Measurements from ENCODE around the gene CARD10. TPM values are rescaled to one million over a fixed set of nuclear protein-coding genes. Genes with fewer than 3 reads are reported as not detected.

CARD10 gene
- total RNA-seq, 1 donor from 2014 or later, result 64.0 TPM

DNA sequence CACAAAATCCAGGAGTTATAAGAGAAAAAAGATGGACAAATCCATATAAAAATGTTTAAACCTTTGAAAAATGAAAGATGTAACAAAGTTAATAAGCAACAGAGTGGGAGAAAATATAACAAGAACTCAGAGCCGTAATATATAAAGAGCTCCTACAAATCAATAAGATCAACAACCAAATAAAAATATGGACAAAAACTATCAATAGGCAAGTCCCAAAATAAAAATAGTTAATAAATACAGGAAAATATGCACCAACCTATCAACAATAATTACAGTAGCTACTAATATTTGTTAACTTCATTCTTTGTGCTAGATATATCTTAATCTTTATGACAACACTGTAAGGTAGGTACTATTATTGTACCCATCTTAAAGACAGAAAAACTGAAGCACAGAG, 2.8 kb downstream of the CARD10 start:
- H3K27me3 ChIP-seq (ENCODE audit: control insufficient read depth, insufficient read depth, low read length), result no peaks in the 10 kb centered on the region
- no peak overlapping the region for H3K4me3 ChIP-seq (ENCODE audit: low read depth, low read length)
- H3K36me3 ChIP-seq (ENCODE audit: control insufficient read depth, insufficient read depth, low read length), result peaks cover 2% of the 10 kb centered on the region
- TF ChIP-seq, protein P1, sequence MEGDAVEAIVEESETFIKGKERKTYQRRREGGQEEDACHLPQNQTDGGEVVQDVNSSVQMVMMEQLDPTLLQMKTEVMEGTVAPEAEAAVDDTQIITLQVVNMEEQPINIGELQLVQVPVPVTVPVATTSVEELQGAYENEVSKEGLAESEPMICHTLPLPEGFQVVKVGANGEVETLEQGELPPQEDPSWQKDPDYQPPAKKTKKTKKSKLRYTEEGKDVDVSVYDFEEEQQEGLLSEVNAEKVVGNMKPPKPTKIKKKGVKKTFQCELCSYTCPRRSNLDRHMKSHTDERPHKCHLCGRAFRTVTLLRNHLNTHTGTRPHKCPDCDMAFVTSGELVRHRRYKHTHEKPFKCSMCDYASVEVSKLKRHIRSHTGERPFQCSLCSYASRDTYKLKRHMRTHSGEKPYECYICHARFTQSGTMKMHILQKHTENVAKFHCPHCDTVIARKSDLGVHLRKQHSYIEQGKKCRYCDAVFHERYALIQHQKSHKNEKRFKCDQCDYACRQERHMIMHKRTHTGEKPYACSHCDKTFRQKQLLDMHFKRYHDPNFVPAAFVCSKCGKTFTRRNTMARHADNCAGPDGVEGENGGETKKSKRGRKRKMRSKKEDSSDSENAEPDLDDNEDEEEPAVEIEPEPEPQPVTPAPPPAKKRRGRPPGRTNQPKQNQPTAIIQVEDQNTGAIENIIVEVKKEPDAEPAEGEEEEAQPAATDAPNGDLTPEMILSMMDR (IDR thresholded peaks at IDR 0.05; ENCODE audit: insufficient read depth, low read length, poor library complexity, severe bottlenecking), result no peak
- DNase-seq (ENCODE audit: low read depth), result no peak

DNA sequence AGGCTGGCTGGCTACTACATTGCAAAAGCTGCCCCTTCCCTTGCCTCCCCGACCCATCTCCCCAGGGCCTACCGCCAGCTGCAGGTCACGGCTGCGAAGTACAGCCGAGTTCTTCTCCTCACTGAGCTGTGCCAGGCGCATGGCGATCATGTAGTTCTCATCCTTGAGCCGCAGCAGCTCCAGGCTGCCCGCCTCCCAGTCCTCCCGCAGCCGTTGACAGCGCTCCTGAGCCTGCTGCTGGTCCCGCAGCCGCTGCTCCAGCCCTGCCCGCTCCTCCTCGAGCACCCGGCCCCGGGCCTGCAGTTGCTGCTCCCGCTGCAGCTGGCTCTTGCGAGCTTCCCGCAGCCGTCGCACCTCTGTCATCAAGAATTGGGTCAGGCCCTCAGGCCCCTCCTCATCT, 3.3 kb downstream of the CARD10 start:
- TF ChIP-seq, protein P1 (IDR thresholded peaks at IDR 0.05; ENCODE audit: insufficient read depth, low read length, poor library complexity, severe bottlenecking), result no peak
- no peak overlapping the region for H3K4me3 ChIP-seq (ENCODE audit: low read depth, low read length)
- H3K27me3 ChIP-seq (ENCODE audit: control insufficient read depth, insufficient read depth, low read length), result no peaks in the 10 kb centered on the region
- peaks cover 2% of the 10 kb centered on the region for H3K36me3 ChIP-seq (ENCODE audit: control insufficient read depth, insufficient read depth, low read length)
- DNase-seq (ENCODE audit: low read depth), result no peak

DNA sequence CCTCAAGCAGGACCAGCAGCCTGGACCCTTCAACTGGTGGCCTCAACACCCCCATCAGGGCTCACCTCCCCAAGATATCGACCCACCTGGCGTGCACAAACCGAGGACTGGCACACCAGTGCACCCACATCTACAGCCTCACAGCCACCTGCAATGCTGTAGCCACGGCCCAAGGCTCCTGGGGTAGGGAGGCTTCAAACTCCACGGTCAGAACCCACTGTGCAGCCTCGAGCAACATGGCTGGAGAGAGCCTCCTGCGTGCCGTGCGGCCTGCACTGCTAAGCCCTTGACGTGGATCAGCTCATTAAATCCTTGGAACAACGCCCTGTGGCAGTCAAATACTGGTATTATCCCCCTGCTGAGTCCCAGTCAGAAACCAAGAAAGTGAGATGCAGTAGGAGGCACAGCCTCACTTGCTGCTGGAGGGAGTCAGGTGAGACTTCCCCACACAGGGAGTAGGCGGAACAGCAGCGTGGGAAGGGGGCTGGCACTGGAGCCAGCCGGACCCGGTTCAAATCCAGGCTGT, 4.6 kb downstream of the CARD10 start:
- Histone ChIP-seq H3K27me3 (ENCODE audit: control insufficient read depth, insufficient read depth, low read length) (no peaks in the 10 kb centered on the region), H3K36me3 (ENCODE audit: control insufficient read depth, insufficient read depth, low read length) (peaks cover 2% of the 10 kb centered on the region), H3K4me3 (ENCODE audit: low read depth, low read length) (no peak overlapping the region)
- TF ChIP-seq, protein P1 (IDR thresholded peaks at IDR 0.05; ENCODE audit: insufficient read depth, low read length, poor library complexity, severe bottlenecking), result no peak
- DNase-seq (ENCODE audit: low read depth), result no peak

DNA sequence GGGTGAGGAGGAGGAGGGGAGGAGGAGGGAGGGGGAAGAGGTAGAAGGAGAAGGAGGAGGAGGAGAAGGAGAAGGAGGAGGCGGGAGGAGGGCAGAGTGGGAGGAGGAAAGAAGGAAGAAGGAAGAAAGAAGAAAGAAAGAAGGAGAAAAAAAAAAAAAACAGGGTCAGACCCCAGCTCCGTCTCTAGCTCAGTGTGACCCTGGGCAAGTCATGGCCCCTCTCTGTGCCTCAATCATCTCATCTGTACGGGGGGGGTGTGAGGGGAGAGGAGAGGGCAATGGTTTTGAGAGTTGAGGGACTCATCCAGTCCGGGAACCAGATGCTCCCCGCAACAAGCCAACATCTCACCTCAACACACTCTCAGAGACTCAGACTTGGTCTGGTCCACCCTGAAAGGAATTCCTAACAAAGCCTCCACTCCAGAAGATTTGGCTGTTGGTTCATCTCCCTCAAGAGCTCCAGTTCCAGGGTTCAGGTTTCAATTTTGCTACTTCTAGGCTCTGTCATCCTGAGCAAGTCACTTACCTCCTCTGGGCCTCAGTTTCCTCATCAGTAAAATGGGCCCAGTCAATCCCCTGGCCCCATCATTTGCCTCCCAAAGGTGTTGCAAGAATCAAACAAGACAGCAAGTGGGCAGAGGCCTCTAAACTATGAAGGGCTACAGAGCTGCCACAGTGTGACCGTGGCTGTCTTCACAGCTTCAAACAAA, 7.7 kb downstream of the CARD10 start:
- H3K4me3 ChIP-seq (ENCODE audit: low read depth, low read length), result no peak overlapping the region
- no peak for DNase-seq (ENCODE audit: low read depth)
- H3K27me3 ChIP-seq (ENCODE audit: control insufficient read depth, insufficient read depth, low read length), result no peaks in the 10 kb centered on the region
- TF ChIP-seq, protein P1 (IDR thresholded peaks at IDR 0.05; ENCODE audit: insufficient read depth, low read length, poor library complexity, severe bottlenecking), result no peak
- peaks cover 2% of the 10 kb centered on the region for H3K36me3 ChIP-seq (ENCODE audit: control insufficient read depth, insufficient read depth, low read length)

DNA sequence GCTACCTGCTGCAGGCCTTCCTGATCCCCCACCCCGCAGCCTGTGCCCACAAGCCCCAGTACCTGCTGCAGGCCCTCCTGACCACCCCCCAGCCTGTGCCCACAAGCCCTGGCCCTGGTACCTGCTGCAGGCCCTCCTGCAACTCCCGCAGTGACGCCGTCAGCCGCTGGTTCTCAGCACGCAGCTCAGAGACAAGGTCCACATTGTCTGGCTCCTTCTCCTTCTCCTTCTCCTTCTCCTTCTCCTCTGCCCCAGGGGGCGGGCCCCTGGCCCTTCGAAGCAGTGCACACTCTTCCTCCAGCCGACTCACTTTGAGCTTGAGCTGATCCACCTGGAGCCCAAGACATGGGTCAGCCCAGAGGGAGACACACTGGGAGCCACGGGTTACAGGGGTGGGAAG, 9.1 kb downstream of the CARD10 start:
- H3K27me3 ChIP-seq (ENCODE audit: control insufficient read depth, insufficient read depth, low read length), result no peaks in the 10 kb centered on the region
- DNase-seq (ENCODE audit: low read depth), result no peak
- H3K36me3 ChIP-seq (ENCODE audit: control insufficient read depth, insufficient read depth, low read length), result peaks cover 4% of the 10 kb centered on the region

More for the DNA sequence above, 9.1 kb downstream of the CARD10 start:
- TF ChIP-seq, protein P1 (IDR thresholded peaks at IDR 0.05; ENCODE audit: insufficient read depth, low read length, poor library complexity, severe bottlenecking), result no peak
- H3K4me3 ChIP-seq (ENCODE audit: low read depth, low read length), result no peak overlapping the region
